ENCODE data around the gene HSBP1.

Gene HSBP1

GRCh38 chr16:83802554-83803205, 5.1 kb upstream of the HSBP1 start:
- DNase-seq: no peak

GRCh38 chr16:83803811-83804210, 4.0 kb upstream of the HSBP1 start:
- no peak for DNase-seq

- DNase-seq: no peak
Measured at GRCh38 chr16:83804366-83804765, 3.4 kb upstream of the HSBP1 start.

DNA sequence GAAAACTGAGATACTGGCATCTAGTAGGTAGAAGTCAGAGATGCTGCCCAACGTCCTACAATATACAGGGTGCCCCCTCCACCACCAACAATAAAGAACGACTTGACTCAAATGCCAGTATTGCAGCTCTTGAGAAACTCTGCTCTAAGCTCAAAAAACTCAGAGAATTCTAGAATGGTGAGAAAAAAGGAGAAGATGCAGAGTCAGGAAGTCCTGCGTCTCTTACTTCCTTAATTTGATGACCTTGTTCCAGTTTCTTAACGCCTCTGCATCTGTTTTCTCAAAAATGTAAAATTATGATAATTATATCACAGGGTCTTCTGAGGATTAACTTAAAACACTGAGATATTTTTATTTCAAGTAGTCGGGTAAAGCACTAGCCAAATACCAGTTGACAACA, 1.7 kb upstream of the HSBP1 start:
- no peak for DNase-seq

GRCh38 chr16:83806731-83807130, 1.0 kb upstream of the HSBP1 start:
- DNase-seq: no peak

GRCh38 chr16:83807327-83807709, 460 bp upstream of the HSBP1 start:
- peak in 2 of 56 donors; percentile 28 to 54 for DNase-seq

DNA sequence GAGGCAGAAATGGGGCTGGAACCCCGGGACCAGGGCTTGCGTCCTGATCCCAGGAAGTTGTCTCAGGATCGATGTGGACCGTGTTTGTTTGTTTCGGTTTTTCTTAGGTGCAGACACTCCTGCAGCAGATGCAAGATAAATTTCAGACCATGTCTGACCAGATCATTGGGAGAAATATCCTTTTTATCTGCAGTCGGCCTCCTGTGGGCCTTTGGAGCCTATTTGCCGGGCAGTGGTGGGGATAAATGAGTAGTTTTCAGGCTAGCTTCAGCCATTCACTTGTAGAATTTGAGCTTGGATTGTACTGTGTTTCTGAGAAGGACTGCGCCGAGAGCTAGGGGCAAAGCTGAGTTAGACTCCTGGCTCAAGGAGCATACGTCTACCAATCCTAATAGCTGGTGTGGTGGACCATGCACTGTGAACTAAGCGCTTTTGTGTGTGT, 816 bp downstream of the HSBP1 start:
- DNase-seq: no peak

DNA sequence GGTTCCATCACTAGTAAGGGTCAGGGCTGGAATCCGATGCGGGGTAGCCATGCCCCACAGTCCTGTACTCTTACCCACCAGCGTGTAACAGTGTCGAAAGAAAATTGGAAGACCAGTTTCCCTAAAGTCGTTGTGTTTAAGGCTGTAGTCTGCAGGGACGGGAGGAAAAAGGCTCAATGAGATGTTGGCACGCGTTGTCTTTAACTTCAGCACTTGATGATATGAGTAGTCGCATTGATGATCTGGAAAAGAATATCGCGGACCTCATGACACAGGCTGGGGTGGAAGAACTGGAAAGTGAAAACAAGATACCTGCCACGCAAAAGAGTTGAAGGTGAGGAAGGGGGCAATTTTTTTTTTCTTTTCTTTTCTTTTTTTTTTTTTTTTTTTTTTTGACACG, 1.3 kb downstream of the HSBP1 start:
- no peak for DNase-seq

- DNase-seq: no peak
Measured at GRCh38 chr16:83810901-83811300, 3.1 kb downstream of the HSBP1 start.

GRCh38 chr16:83813823-83814658, 6.3 kb downstream of the HSBP1 start:
- DNase-seq: peak in 2 of 56 donors; percentile 9 to 20

DNA sequence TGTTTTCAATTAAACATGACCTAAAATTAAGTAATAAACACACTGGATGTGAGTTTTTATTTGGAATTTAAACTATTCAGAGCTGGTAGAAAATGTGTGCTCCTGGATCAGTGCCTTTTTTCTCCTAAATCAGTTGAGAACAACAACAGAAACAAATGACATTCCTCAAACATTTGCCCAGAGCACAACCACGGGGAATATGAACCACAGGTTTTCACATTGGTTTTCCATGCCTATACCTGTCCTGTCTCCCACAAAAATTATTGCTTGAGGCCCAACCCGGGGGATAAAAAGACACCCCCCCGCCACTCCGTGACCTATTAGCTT, 6.8 kb downstream of the HSBP1 start:
- DNase-seq: no peak

GRCh38 chr16:83817022-83817421, 9.2 kb downstream of the HSBP1 start:
- DNase-seq: no peak

- no peak for DNase-seq
Measured at GRCh38 chr16:83818276-83818675, 10.5 kb downstream of the HSBP1 start.

DNA sequence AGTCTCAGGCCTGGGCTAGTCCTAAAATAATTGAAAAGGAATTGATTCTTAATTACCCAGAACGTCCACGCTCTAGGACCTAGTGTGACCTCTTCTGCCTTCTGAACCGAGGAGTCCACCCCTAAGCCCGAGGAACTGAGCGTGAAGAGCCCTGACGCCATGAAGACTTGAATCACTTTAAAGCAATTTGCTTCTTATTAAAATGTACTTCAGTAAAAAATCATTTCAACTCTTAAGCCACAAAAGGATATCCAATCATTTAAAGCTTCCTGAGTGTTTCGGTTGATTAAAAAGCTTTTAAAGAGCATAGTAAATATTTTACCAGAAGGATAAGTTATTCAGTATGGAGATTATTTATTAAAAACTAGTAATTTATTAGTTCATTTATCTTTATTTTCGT, 11.6 kb downstream of the HSBP1 start:
- no peak for DNase-seq

DNA sequence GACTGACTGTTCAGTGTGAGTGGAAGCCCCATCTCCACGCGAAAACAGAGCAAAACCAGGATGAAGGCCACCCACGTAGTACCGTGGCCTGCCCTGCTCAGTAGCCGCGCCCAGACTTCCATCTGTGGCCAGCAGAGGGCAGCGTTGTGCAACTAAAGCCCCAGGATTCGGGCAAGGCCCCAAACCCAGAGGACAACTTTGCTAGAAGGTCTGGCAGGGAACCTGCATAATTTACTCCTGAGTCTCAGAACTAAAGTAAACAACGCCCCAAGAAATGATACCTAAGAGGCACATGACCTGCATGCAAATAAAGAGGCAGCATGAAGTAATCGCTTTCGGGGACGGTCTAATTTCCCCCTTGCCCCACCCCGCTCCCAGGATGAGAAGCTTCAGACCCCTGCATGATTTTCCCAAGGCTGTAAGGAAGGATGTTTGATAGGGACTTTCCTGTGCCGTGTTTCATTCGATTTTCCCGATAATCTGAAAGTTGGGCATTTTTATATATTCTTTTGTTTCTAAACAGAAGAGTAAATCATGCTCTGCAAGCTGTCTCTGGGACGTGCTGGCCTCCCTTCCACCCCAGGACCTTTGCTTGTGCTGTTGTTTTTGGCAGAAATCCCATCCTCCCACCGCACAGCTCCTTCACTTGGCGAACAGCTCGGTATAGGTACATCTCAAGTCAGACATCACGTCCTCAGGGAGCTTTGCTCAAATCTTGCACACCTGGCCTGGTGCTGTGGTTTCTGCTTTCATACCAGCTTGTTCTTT, 18.6 kb downstream of the HSBP1 start:
- DNase-seq: peak in 53 of 56 donors; percentile 22 to 91 (median 69)

DNA sequence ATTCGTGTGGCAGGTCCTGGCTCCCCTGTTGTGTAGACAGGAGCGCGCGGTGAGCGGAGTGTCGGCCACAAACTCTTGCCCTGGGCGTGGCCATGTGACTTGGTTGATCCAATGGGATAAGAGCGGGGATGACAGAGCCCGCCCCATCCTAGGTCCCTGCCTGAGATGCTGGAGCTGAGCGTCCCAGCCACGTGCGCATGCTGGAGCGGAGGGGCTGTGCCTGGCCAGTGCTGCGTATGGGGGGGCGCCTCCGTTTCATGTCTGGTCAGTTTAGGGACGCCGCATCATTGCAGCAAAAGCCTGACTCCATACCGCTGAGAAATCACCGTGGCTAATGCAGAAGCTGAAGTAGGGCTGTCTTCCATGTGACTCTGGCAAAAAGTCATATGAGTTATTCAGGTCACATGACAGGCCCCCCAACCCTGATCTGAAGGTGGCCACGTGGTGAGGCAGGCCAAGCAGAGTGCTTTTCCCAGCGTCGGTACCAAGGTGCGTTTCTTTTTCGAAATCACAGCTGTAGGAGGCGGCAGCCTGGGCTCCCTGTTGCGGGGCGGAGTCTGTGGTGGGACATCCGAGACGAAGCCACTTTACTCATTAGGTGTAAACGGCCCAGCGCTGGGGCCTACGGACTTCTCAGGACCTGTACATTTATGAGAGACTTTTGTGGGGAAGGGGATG, 22.5 kb downstream of the HSBP1 start:
- DNase-seq: no peak

DNA sequence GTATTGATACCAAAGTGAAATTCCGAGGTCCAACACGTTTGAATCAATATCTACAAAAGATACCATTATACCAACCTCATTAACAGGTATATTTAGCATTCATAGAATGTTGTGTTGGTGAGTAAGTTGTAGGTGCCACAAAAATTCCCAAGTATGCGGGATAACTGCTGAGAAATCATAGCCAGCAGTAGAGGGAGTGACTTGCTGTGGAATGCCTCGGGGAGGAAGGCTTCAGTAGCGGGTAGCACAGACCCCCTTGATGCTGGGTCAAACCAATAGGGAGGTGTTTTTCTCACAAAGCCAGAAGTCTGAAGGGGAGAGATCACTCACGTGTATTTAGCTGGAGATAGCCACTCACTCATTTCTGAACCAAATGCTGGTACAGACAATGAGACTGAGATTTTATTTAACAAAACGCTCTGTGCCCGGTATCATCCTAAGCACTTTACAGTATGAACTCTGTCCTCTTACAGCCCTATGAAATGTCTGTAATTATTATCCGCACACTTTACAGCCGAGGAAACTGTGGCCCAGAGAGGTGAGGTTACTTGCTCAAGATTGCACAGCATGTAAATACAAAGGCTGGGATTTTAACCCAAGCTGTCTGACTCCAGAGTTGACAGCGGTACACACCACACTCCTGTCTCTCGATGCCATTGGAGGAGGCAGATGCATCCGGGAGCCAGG, 23.1 kb downstream of the HSBP1 start:
- no peak for DNase-seq

- no peak for DNase-seq
Measured at GRCh38 chr16:83831456-83831987, 23.7 kb downstream of the HSBP1 start.

DNA sequence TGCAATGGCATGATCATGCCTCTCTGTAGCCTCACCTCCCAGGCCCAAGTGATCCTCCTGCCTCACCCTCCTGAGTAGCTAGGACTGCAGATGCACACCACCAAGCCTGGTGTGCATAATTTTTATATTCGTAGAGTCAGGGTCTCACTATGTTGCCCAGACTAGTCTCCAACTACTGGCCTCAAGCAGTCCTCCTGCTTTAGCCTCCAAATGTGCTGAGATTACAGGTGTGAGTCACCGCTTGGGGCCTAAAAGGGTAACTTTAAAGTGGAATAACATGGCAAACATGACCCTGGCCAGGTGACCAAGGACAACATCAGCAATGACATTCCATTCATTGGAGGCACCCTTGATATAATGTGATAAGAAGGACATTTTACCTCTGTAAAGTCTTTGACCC, 26.1 kb downstream of the HSBP1 start:
- DNase-seq: no peak

GRCh38 chr16:83835586-83836566, 28.1 kb downstream of the HSBP1 start:
- DNase-seq: no peak
